HEK293T (cell line): ENCODE measurements around the gene KCNK5.

Source experiments
- CTCF ChIA-PET: fragments of 350-600 bp; formaldehyde crosslinking; extraction: SDS; loops from one replicate; lab custom pipeline; 2021; ENCODE audit warnings: antibody characterized with exemption, inconsistent platforms; lab: Yijun Ruan, JAX
- POLR2A ChIA-PET: fragments of 350-600 bp; formaldehyde crosslinking; extraction: SDS; loops from one replicate; lab custom pipeline; 2020; ENCODE audit warnings: antibody characterized with exemption, inconsistent platforms; lab: Yijun Ruan, JAX
- DNase-seq: peaks from one replicate; pipeline ENCODE4 v3.0.0; 2012; ENCODE audit warnings: mixed read lengths; ENCODE audit errors: extremely low spot score
- ARNT ChIP-seq: fragments of 450-650 bp; IDR thresholded peaks from 2 replicates; pipeline ENCODE4 v1.6.1; 2017; ENCODE audit warnings: mild to moderate bottlenecking
- BHLHE40 ChIP-seq: fragments of 450-650 bp; IDR thresholded peaks from 2 replicates; pipeline ENCODE4 v1.6.1; 2016; ENCODE audit warnings: mild to moderate bottlenecking, moderate library complexity, borderline replicate concordance
- CTBP1 ChIP-seq: fragments of 450-650 bp; IDR thresholded peaks from 2 replicates; pipeline ENCODE4 v1.6.1; 2016; ENCODE audit warnings: borderline replicate concordance
- ELF4 ChIP-seq: fragments of 450-650 bp; IDR thresholded peaks from 2 replicates; pipeline ENCODE4 v1.6.1; 2017; ENCODE audit warnings: antibody characterized with exemption
- FOXA1 ChIP-seq: fragments of 450-650 bp; IDR thresholded peaks from 2 replicates; pipeline ENCODE4 v1.6.1; 2016; ENCODE audit warnings: mild to moderate bottlenecking
- FOXK2 ChIP-seq: fragments of 450-650 bp; IDR thresholded peaks from 2 replicates; pipeline ENCODE4 v1.6.1; 2016; ENCODE audit warnings: mild to moderate bottlenecking
- FOXM1 ChIP-seq: fragments of 450-650 bp; IDR thresholded peaks from 2 replicates; pipeline ENCODE4 v1.6.1; 2017; ENCODE audit warnings: mild to moderate bottlenecking, borderline replicate concordance
- HDGF ChIP-seq: fragments of 450-650 bp; IDR thresholded peaks from 2 replicates; pipeline ENCODE4 v1.6.1; 2017; ENCODE audit warnings: antibody characterized with exemption, borderline replicate concordance
- L3MBTL2 ChIP-seq: fragments of 450-650 bp; conservative IDR thresholded peaks from 2 replicates; pipeline ENCODE4 v1.6.1; 2016; ENCODE audit warnings: mild to moderate bottlenecking
- LEF1 ChIP-seq: fragments of 450-650 bp; IDR thresholded peaks from 2 replicates; pipeline ENCODE4 v1.6.1; 2017; ENCODE audit warnings: mild to moderate bottlenecking, borderline replicate concordance
- NFRKB ChIP-seq: fragments of 450-650 bp; IDR thresholded peaks from 2 replicates; pipeline ENCODE4 v1.6.1; 2016; ENCODE audit warnings: mild to moderate bottlenecking, moderate library complexity
- SP1 ChIP-seq: fragments of 450-650 bp; IDR thresholded peaks from 2 replicates; pipeline ENCODE4 v1.6.1; 2017
- SUZ12 ChIP-seq: fragments of 450-650 bp; IDR thresholded peaks from 2 replicates; pipeline ENCODE4 v1.6.1; 2016; ENCODE audit warnings: mild to moderate bottlenecking
- TARDBP ChIP-seq: fragments of 450-650 bp; IDR thresholded peaks from 2 replicates; pipeline ENCODE4 v1.6.1; 2016
- ZNF384 ChIP-seq: fragments of 450-650 bp; IDR thresholded peaks from 2 replicates; pipeline ENCODE4 v1.6.1; 2016
- TF ChIP-seq, protein P1 (sequence below): fragments of 450-650 bp; IDR thresholded peaks from 2 replicates; pipeline ENCODE4 v1.6.1; 2016

KCNK5 gene

DNA sequence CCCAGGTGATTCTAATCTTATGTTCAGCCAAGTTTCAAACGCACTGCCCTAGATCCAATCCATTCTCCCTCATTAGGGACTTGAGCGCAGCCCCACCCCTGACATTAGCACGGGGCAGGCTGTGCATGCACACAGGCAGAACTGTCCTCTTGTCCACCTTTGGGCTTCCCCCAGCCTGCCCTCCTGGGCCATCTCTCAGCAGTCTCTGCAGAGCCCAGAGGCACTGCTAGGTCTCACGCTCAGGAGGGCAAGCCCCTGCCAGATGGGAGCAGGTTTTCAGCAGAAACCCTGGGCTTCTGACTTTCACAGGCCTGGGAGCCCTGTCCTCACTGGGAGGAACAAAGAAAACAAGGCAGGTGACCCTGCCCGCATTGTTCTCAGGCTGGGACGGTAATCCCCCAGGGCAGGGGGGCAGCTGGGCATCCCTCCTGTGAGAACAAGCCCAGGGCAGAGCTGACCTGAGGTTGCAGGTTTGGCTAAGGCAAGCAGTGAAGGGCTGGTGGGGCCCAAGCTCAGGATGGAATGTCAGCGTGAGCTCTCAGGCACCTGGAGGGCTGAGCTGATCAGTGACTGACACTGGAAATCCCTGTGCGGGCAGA, 24.5 kb downstream of the KCNK5 start:
- ChIA-PET CTCF (no interaction called here), POLR2A (no interaction called here)
- TF ChIP-seq CTBP1 (no peak), LEF1 (no peak)
- TF ChIP-seq, protein P1, sequence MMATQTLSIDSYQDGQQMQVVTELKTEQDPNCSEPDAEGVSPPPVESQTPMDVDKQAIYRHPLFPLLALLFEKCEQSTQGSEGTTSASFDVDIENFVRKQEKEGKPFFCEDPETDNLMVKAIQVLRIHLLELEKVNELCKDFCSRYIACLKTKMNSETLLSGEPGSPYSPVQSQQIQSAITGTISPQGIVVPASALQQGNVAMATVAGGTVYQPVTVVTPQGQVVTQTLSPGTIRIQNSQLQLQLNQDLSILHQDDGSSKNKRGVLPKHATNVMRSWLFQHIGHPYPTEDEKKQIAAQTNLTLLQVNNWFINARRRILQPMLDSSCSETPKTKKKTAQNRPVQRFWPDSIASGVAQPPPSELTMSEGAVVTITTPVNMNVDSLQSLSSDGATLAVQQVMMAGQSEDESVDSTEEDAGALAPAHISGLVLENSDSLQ = no peak
- DNase-seq = no peak

DNA sequence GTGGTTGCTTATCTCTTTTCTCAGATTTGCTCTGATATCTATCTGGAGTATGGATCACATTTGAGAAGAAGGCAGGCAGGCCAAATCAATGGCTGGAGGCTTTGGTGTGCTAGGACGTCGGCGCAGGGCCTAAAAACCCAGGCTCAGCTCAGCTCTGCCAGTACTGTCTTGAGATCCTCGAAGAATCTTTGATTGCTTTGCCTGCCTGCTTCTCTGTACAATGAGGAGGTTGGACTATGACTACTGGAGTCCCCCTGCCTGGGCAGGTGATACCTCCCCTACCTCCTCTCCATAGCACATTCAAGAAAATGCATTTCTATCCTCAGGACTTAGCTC, 25.1 kb downstream of the KCNK5 start:
- POLR2A ChIA-PET = no interaction called here
- no peak for DNase-seq
- TF ChIP-seq TARDBP (no peak), FOXK2 (no peak), NFRKB (no peak), HDGF (no peak)
- CTCF ChIA-PET = no interaction called here

DNA sequence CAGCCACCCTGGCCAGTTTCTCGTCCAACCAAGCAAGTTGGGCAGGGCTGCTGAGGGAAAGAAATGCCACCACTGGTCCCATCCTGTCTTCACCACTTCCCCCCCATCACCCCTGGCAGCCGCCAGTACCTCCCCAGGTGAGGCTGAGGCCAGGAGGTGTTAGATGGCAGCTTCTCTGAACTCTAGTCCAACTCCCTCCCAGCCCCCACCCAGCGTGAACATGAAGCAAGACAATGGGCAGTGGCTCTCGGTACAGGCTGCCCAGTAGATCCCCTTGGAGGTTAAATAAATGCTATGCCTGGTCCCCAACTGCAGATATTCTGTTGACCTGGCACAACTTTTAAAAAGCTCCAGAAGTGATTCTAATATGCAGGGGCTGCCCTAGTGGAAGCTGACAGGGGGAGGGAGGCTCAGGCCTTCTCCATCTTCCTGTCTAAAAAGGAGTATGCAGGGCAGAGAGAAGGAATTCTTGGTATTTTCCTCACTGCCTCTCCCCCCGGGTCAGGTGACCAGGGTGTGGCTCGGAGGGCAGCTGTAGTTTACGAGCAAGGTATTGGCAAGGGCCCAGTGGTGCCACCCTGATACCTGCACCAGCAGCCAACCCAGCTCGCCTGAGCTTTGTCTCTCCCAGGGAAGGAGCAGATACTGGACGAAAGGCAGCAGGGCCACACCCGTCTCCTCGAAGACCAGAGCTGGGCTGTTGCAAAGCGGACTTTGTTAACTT, 25.7 kb downstream of the KCNK5 start:
- DNase-seq = no peak
- ChIA-PET POLR2A (no interaction called here), CTCF (no interaction called here)
- TF ChIP-seq SUZ12 (no peak), FOXA1 (no peak), FOXK2 (no peak), TARDBP (no peak), ARNT (no peak), LEF1 (no peak), FOXM1 (no peak), ELF4 (no peak), L3MBTL2 (no peak), NFRKB (no peak), SP1 (no peak), HDGF (no peak), BHLHE40 (no peak), CTBP1 (no peak), ZNF384 (no peak)
- TF ChIP-seq, protein P1 = no peak

DNA sequence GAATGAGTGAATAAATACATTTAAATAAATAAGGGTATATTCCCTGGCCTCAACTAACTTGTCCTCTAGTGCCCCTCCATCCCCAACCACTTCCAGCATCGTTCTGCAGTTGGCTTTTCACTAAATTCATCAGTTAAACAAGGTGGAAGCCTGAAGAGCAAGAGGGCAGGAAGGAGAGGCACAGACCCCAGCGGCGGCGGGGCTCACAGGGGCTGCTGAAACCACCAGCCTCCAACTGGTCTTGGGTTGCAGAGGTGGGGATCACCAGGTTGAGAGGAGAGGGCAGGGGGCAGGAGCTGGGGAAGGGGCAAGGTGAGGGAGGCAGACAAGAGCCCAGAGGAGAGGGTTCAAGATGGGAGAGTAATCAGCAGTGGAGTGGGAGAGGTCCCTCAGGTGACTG, 27.1 kb downstream of the KCNK5 start:
- POLR2A ChIA-PET = interaction anchor here (1.3 kb wide), 1 partner anchor 10 kb away, joined by 3 read pairs; no protein-coding TSS in a partner anchor

DNA sequence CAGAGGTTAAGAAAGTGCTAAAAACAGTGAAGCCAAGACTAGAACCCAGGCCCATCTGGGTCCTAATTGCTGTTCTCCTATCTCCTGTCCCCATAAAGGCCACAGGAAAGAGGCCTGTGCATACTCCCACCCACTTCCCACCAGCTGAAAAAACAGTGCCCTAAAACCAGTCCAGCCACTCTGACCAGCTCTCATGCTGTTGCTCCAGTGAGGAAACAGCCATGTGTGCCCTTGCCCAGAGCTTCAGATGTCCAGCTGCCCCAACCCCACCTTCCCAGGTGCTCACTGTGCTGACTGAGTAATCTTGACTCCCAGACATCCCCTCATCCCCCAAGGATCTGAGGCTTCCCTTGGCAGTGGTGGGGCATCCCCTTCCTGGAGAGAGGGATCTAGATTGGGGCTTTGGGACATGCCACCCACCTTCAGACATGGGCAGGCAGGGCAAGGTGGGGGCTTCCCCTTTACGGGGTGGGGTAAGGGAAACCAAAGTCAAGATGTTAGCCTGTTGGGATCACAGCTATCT, 28.7 kb downstream of the KCNK5 start:
- no peak for DNase-seq
- TF ChIP-seq LEF1 = no peak
- TF ChIP-seq FOXK2 = no peak
- TF ChIP-seq TARDBP = no peak
- no peak for TF ChIP-seq L3MBTL2
- TF ChIP-seq FOXM1 = no peak
- TF ChIP-seq SP1 = no peak
- no peak for TF ChIP-seq ARNT
- TF ChIP-seq FOXA1 = no peak
- no peak for TF ChIP-seq BHLHE40
- no peak for TF ChIP-seq CTBP1
- TF ChIP-seq, protein P1 = no peak
- TF ChIP-seq ZNF384 = no peak
- no peak for TF ChIP-seq ELF4
- ChIA-PET CTCF (interaction anchor here (0.7 to 1.1 kb wide), 2 partner anchors 11 to 109 kb away, joined by 3 read pairs; no protein-coding TSS in a partner anchor), POLR2A (no interaction called here)

More for the DNA sequence above, 27.1 kb downstream of the KCNK5 start:
- no peak for DNase-seq
- CTCF ChIA-PET = interaction anchor here (1.2 kb wide), 1 partner anchor 12 kb away, joined by 5 read pairs; no protein-coding TSS in a partner anchor
- no peak for TF ChIP-seq NFRKB
- TF ChIP-seq FOXM1 = no peak
- no peak for TF ChIP-seq LEF1
- no peak for TF ChIP-seq FOXK2
- no peak for TF ChIP-seq HDGF
- no peak for TF ChIP-seq L3MBTL2
- TF ChIP-seq ELF4 = no peak
- TF ChIP-seq, protein P1 = no peak
- TF ChIP-seq BHLHE40 = no peak

DNA sequence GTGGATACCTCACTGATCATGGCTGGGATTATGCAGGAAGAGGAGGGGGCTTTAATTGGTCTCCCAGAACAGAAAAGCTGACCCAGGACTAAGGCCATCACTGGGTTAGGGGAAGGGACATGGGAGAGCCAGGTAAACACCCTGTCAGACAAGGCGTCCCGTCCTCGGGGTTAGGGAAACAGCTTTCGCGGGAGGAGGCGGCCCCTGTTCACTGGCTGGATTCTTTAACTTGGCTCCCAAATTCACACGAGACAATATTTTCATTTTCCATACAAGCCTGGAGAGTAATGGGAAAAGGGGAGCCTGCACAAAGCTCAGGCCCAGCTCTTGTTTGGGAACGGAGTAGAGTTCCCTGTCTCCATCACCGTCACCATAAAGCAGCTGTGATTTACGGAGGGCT, 29.3 kb downstream of the KCNK5 start:
- no peak for DNase-seq
- TF ChIP-seq FOXA1 = no peak
- TF ChIP-seq LEF1 = no peak
- no peak for TF ChIP-seq SUZ12
- TF ChIP-seq, protein P1 = no peak
- TF ChIP-seq TARDBP = no peak
- TF ChIP-seq ARNT = no peak
- no peak for TF ChIP-seq NFRKB
- TF ChIP-seq CTBP1 = no peak
- TF ChIP-seq SP1 = no peak
- TF ChIP-seq L3MBTL2 = no peak
- TF ChIP-seq ELF4 = no peak
- no peak for TF ChIP-seq FOXK2
- no peak for TF ChIP-seq HDGF
- TF ChIP-seq FOXM1 = no peak
- no peak for TF ChIP-seq ZNF384
- no peak for TF ChIP-seq BHLHE40
- POLR2A ChIA-PET = interaction anchor here (0.7 kb wide), 1 partner anchor 765 kb away, joined by 3 read pairs; no protein-coding TSS in a partner anchor
- CTCF ChIA-PET = interaction anchor here (0.7 to 1.1 kb wide), 2 partner anchors 10 to 110 kb away, joined by 3 read pairs; no protein-coding TSS in a partner anchor
